ENCODE data around the gene PRR35.

PRR35 gene

DNA sequence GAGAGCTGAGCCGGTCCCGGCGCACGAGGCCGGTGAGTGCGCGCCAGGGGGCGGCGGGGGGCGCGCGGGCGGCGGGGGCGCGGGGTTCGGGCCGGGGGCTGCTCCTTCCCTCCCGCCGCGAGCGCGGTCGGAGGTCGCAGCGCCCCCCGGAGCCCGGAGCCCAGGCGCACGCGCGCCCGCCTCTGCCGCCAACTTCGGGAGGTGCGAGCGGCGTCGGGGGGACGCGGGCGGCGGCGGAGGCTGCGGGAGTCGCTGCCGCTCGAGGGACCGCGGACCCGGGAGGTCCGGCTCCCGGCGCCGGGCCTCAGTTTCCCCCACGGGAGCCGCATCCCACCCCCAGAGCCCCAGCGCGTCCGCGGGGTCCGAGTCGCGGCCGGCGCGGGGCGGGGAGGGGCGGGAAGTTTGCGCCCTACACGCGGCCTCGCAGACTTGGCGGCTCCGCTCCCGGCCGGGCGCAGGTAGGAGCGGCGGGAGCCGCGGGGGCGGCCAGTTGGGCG, at the start of gene PRR35:
PRR35 (plus strand) TSS at position 191 of the 497 bp plus-strand sequence. CDS start 2,901 bp downstream, outside the sequence.
- DNase-seq: no peak

DNA sequence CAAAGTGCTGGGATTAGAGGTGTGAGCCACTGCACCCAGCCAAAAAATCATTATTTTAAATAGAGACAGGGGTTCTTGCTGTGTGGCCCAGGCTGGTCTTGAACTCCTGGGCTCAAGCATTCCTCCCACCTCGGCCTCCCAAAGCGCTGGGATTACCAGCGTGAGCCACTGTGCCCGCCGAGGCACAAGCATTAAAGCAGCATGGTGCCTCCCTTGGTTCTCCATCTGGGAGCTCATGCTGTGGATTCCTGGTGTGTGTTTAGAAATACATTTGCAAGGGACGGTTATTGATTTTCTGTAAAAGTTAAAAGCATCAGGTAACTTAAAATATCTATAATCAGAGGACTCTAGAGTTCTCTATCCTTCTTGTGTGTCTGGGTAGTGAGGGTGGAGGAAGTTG, 47.4 kb upstream of the PRR35 start:
- DNase-seq: no peak

DNA sequence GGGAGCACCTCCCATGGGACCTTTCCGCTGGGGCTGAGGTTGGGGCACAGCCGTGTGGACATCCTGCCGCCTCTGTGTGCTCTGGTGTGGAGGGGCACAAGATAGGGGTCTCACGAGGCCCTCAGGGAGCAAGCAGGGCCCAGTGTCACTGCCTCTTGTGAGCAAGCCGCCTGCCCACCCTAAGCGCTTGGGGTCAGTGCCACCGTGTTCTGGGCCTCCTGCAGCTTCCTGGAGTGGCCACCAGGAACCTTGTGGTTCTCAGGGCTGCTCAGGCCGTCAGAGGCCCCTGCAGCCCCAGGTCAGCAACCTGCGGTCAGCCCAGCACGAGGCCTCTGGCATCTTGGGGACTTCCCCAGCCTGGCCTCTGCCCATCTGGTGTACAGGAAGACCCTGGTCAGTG, 46.2 kb upstream of the PRR35 start:
- no peak for DNase-seq

DNA sequence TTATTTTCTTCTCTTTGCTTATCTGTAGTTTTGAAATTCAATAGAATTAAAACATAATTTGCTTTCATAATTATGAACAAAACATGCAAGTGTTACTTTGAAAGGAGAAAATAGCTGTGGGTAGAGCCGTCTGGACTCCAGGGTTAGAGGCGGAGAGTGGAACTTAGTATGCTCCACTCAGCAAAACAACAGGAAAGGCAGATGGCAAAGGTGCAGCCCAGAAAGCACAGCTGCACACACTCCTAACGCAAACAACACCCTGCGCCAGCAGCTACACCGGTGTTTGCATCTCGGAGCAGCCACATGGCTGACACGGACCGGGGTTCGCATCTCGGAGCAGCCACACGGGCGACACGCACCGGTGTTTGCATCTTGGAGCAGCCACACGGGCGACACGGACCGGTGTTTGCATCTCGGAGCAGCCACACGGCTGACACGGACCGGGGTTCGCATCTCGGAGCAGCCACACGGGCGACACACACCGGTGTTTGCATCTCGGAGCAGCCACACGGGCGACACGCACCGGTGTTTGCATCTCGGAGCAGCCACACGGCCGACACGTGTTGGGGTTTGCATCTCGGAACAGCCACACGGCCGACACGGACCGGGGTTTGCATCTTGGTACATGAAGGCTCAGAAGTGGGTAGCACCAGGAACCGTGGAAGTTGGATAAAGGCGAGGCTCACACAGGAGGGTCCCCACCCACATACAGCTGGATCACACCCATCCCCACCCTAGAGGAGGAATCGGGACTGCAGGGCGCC, 44.8 kb upstream of the PRR35 start:
- DNase-seq: no peak

DNA sequence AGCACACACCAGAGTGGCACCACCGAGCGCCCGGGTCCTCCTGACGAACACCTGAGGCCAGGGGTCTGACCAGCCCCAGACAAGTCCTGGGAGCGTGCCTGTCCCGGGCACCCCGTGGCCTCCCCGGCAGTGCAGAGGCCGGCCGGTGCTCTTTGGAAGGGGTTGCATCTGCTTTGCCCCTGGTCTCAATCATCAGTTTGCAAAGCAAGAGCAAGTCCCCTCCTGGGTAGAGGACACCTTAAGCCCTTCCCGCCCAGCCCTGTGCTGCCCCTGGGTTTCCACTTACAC, 44.3 kb upstream of the PRR35 start:
- no peak for DNase-seq

DNA sequence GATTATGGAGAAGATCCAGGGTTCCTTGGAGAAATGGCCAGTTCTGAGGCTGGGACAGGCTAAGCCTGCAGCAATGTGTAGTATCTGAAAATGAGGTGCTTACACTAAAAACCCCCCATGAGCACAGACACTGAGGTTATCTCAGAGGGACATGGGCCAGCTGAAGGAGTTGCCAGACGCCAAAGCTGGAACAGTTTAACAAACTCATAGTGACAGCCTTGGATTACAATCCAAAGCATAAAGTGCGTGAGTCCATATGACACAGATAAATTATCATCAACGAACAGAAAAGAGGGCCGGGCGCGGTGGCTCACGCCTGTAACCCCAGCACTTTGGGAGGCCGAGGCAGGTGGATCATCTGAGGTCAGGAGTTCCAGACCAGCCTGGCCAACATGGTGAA, 43.9 kb upstream of the PRR35 start:
- no peak for DNase-seq

DNA sequence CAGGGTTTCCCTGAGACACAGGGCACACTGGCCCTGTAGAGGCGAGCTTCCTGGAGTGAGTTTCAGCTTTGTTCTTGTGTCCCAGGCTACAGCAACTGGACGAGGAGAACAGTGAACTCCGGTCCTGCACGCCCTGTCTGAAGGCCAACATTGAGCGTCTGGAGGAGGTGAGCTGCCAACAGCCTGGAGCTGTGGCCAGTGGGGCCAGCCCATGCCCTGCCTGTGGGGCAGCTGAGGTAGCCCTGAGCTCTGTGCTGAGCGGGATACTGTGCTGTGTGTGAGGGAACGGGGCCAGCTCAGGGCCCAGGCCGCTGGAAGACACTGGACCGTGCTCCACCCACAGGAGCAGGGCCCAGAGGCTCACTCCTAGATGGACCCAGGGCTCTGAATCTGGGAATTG, 41.3 kb upstream of the PRR35 start:
- DNase-seq: no peak

DNA sequence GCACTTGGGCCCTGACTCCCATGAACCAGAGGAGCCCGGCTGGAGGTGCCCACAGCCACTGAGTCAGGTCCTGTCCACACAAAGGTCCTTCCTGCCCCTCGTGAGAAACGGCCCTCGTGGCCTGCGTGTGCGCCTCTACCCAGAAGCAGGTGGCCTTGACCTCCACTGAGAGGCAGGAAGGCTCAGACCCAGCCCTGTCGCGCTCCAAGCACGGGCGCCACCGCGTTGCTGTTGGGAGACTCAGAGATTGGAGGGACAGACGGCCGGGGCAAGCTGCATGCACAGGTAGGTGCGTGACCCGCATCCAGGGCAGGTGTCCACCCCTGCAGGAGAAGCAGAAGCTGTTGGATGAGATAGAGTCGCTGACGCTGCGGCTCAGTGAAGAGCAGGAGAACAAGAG, 40.8 kb upstream of the PRR35 start:
- DNase-seq: no peak

DNA sequence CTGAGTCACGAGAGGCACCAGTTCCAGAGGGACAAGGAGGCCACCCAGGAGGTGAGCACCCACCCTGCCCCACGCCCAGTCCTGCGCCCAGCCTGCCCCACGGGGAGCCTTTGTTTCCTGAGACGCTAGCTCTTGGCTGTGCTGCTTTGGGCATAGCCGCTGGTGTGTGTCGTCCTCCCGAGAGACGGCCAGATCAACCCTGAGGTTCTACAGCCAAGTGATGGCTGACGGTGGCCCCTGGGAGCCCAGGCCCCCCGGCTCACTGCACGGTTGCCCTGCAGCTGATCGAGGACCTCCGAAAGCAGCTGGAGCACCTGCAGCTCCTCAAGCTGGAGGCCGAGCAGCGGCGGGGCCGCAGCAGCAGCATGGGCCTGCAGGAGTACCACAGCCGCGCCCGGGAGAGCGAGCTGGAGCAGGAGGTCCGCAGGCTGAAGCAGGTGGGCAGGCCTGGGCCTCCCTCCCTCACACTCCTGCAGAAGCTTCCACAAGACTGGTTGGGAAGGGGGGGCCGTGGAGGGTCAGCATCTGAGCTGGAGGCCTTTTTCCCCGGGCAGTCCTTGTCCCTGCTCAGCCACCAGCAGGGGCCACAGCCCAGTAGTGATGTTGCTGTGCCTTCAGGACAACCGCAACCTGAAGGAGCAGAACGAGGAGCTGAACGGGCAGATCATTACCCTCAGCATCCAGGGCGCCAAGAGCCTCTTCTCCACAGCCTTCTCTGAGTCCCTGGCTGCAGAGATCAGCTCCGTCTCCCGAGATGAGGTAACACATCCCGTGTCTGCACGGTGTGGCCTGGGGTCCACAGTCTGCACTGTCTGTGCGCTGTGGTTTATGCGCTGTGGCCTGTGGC, 40.1 kb upstream of the PRR35 start:
- no peak for DNase-seq

DNA sequence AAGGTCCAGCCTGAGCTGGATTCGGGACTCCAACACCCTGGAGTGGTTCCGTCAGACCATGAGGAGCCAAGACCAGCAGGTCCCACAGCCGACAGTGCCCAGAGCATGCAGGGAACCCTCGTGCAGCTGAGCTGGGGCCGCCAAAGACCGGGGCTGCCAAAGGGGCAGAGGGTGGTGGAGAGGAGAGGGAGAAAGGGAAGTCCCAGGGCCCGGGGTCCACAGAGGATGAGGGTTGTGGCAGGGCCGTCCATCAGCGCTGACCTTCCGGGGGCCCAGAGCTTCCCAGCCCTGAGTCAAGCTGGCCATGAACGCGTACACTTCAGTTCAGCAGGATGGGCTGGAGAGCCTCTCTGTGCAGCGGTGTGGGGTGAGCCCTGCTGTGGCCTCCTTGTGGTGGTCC, 39.3 kb upstream of the PRR35 start:
- no peak for DNase-seq

DNA sequence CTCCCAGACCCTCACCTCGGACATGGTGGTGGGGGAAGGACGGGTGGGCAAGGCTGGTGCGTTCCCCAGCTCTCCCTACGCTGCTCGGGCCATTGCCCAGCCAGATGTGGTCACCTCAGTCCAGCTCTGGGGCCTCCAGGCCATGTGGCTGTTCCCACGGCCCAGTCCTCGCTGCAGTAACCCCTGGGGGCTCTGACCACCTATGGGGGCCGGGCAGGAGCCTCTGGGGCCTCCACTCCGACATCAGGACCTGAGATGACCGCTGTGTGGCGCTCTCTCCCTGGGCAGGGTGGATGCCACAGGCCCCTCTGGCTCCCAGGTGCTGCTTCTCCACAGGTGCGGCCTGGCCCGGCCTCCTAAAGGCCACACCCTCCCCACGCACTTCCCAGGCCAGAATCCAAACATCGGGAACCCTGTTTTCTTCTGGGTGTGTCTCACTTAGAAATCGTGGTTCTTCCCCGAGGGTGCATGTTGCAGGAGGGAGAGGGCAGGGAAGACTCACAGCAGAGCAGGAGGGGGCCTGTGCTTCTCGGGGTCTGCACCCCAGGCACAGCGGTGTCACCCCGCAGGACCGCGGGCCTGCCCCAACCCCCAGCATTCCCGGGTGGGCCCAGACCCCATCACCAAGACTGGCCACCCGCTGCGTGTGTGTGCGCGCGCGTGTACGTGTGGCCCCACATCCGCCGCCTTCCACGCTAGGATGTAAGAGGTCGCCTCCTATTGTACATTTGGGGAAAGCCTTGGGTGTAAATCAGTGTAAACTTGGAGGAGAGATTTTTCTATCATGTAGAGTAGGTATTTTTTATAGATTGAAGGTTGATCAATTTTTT, 38.6 kb upstream of the PRR35 start:
- no peak for DNase-seq

DNA sequence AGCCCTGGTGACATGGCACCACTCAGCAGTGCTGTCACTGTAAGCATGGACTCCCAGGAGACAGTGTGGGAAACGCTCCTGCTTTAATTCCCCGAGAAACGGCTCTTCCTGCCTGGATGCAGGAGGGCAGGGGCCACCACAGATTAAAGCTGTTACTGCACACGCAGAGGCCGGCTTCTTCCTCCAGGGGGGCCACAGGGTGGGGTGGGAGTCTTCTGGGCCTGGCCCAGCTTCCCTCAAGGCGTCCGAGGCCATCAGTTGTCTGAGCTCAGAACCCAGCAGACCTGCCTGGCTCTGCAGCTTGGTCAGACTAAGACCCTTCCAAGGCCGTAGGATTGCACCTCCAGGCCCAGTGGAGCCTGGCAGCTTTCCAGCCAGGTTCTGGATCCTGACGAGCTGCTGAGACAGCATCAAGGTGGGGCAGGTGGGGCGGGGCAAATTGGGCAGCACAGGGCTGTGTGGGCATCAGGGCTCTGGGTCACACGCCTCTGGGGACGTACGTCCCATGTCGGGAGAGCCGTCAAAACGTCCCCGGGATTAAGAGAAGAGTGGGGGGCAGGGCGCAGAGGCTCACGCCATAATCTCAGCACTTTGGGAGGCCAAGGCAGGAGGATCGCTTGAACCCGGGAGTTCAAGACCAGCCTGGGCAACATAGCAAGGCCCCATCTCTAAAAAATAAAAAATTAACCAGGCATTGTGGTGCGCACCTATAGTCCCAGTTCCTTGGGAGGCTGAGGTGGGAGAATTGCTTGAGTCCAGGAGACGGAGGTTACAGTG, 37.7 kb upstream of the PRR35 start:
- no peak for DNase-seq

DNA sequence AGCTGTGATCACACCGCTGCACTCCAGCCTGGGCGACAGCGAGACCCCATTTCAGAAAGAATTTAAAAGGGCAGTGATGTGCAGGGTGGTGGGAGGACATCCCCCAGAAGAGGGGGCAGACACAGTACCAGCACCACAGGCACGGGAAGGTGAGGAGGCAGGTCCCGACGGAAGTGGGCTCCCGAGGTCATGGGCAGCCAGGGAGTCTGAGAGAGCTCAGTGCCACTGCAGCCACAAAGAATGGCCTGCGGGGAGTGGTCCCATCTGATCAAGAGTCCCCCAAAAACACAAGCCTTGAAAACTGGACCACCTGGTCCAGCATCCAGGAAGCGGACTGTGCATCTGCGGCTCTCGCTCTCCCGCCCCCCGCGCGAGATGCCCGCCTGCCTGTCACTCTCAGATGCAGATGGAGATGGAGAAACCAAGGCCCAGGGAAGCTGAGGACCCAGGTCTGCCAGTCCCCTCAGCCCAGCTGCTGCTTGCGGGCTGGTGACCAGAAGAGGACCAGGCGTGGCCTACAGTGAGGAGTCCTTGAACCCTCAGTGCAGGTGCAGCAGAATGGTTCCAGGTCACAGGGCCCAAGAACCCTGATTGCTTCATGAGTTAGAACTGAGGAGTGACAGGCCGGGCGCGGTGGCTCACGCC, 37.0 kb upstream of the PRR35 start:
- no peak for DNase-seq

DNA sequence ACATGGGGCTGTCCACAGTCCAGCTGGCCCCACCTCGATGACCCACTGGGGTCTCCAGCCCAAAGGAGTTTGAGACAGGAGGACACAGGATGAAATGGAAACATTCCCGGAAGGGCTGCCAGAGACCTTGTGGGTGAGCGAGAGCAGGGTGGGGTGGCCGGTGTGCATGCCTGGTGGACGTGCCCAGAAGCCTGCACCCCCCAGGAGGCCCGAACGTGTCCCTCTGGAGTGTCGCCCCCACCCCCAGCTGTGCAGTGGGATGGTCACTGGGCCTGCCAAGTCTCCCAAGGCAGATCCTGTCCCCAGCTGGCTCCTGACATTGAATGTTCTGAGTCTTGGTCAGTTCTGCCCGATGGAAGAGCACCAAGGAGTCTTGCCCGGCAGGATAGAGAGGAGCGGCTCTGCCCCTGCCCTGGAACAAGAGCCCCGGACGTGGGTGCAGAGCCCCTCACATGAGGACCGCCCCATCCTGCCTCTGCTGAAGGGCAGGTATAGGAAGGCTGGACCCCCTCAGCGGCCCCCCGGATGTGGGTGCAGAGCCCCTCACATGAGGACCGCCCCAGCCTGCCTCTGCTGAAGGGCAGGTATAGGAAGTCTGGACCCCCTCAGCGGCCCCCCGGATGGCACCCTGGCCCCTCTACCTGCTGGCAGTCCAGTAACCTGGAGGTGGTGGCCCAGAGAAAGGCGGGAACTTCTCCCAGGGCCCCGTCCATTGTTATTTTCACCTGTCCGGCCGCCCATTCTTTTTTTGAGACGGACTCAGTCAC, 35.7 kb upstream of the PRR35 start:
- no peak for DNase-seq

DNA sequence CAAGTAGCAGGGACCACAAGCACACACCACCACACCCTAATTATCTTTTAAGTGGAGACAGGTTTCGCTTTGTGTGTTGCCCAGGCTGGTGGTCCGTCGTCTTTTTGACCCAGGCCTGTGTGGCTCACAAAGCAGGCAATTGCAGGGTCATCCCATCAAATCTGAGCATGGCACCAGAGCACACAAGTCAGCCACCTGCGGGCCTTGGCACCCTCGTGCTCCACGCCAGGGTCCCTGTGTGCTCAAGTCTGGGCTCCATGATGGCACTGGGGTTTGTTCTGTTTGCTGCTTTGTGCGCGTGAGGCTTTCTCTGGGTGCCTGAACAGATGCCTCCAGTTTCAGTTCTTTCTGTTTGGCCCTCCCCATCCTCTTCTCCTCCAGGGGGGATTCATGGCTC, 35.1 kb upstream of the PRR35 start:
- DNase-seq: no peak

DNA sequence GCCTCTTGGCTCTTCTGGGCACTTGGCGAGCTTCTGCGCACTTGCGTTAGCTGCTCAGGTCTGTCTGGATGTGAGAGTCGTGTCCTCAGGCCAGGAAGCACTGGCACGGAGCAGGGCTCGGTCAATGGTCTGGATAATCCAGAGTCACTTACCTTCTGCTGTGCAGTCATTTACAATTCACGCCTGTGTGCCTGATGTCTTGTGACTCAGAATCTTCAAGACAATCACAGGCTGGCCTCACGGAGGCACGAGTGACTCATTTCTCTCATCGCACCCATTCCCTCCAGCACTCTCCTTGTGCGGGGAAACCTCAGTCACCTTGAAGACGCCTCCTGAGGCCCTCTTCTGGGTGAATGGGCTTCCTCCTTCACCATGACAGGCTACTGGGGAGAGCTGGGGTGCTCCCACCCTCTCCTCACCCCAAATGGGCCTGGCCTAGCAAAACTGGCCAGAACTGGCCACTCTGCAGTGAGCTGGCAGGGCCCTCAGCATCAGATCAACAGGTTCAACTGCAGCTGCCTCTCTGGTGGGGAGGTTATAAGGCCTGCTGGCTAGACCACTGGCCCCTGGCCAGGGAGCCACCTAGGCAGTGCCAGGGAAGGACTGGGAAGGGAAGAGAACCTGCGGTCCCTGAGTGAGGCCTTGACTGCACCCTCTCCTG, 34.5 kb upstream of the PRR35 start:
- no peak for DNase-seq

DNA sequence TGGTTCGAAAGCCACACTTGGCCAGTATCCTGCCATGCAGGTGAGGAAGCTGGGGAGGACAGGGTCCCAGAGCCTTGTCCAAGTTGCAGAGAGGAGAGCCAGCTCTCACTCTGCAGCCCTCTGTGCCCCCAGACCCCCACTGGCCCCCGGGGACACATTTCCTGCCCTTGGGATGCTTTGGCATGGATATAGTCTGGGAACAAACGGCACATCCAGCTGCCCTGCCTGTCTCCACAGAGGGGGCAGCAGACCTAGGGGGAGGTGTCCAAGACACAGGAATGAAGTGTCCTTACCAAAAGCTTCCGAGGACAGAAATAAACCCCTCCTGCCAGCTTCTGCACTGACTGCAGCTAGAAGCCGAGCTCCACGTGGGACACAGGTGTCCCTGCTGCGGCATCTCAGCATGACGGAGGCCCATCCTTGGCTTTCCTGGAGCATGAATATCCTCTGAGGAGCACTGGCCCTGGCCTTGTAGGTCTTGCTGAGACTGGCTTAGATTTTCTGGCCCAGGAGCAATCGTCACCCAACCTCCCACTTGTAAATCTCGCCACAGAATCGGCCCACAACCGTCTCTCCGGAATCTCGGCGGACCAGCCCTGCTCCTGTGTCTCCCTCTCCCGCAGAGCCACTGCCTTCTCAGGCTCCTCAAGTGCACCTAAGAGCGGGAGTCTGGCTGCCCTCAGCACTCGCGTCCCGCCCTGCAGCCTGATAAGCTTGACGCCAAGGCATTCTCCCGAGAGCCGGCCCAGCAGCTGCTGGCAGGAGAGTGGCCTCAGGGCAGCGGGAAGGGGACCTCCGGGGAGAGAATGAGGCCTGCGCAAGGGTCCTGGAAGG, 33.8 kb upstream of the PRR35 start:
- peak; percentile 58 for DNase-seq

DNA sequence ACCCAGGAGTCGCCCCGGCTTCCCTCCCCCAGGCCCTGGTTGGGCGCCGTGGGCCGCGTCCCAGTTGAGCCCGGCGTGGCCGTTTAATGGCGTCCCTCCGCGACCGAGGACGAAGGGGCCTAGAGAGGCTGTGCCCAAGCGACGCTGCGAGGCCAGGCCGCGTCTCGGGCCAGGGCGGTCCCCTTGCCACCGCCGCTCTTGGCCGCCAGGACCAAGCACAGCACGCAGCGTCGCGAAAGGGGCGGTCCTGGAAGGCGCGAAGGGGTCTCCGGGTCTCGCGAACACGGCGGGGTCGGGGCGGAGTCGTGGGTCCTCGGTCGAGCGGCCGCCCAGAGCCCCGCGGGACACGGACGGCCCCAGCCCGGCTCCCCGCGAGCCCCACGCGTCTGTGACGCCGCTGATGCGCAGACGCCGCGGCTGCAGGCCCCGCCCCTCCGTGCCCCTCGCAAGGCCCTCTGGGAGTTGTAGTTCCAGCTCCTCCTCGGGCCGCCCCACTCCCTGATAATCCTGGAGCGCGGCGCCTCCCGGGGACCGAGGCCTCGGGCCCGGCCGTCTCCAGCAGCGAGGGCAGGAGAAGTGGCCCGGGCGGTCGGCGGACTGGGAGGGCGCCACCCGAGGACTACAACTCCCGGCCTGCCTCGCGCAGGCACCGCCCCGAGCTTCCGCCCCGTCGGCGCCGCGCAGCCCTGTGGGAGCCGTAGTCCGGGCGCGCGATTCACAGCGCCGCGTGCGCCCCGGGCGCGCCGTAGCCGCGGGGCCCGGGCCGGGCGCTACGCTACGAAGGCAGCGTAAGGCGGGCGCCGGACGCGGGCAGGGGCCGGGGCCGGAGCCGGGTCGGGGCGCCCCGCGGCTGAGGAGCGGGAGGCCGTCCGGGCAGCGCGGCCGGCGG, 32.9 kb upstream of the PRR35 start, which contains the start of gene CAPN15:
CAPN15 (plus strand) TSS at position 698 of the 889 bp plus-strand sequence. CDS start 19,127 bp downstream, outside the sequence.
- peak; percentile 96 for DNase-seq
